GM18505 (cell line): ENCODE measurements around the gene ADAMTS12.

Experiments used
- ATAC-seq: cut with Tn5 transposase; IDR thresholded peaks from one replicate; pipeline ENCODE4 v1.9.1; 2021; ENCODE audit not compliant: unreplicated experiment
- POLR2A ChIP-seq: IDR thresholded peaks from 4 replicates; pipeline ENCODE4 v1.6.1; 2011; ENCODE audit warnings: borderline replicate concordance; ENCODE audit not compliant: insufficient read depth, insufficient read length; ENCODE audit errors: extremely low read depth

The ADAMTS12 gene

GRCh38 chr5:33509036-33509435 lies 382.8 kb downstream of the ADAMTS12 start:
- TF ChIP-seq POLR2A: no peak
- ATAC-seq: no peak

DNA sequence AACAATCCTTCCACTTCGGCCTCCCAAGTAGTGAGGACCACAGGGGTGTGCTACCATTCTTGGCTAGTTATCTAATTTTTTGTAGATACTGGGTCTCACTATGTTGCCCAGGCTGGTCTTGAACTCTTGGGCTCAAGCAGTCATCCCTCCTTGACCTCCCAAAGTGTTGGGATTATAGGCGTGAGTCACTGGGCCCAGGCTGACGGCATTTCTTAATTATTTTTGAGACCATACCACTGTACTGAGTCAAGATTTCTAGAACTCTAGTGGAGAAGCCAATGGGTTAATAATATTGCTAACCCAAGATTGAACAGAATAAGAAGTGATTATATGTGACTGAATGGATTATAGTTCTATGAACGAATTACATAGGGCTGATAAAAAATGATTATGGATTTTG lies 384.4 kb downstream of the ADAMTS12 start:
- ATAC-seq: no peak
- TF ChIP-seq POLR2A: no peak

DNA sequence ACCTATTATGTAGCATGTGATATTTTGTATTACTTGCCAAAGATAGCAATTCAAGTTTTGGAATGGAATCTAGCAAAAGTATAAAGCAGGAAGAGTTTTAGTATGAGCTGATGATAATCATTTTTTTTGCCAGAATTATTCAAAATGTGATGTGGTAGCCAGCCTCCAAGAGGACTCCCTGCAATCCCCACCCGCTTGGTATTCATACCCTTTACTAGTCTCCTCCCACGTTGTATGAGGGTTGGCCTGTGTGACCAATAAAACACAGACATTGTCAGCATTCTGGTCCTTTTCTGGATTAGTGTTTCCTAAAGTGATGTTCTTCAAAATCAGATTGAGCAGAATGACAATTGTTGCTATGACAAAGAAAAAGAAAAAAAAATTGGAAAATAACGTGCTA lies 387.2 kb downstream of the ADAMTS12 start:
- ATAC-seq: no peak
- no peak for TF ChIP-seq POLR2A

DNA sequence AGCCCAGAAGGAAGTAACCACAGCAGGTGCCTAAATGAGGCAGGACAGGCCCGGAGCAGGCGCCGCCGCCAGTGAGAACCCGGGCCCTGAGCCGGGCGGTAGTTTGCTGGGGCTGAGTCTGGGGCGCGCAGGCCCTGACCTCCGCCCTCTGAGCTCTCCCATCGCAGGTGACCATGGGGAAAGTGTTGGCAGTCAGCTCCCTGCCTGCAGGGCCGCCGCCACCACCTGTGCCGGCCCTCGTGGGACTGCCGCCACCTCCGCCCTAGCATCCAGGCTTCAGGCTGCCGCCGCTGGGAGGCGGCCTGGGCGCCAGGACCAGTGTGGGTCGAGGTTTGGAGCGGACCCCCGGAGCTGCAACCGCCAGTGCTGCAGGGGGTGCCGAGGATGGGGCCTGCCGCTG lies 389.9 kb downstream of the ADAMTS12 start:
- ATAC-seq: no peak
- no peak for TF ChIP-seq POLR2A

- TF ChIP-seq POLR2A: no peak
- no peak for ATAC-seq
Measured at GRCh38 chr5:33501260-33501659, 390.5 kb downstream of the ADAMTS12 start.

DNA sequence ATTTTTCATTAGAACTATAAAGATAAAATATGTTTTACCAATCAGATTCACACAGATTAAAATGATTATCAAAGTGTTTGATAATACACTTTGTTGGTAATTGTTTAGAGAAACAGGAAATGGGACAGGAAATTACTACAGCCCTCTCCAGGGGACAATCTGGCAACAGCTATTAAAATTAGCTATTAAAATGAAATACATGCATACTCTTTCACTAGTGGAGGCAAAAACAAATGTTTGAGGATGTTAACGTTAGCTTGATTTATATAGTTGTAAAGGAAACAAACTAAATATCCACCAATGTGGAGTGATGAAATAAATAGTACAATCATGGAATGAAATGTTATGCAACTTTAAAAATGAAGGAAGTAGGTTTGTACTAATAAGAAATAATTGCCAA lies 397.3 kb downstream of the ADAMTS12 start:
- ATAC-seq: no peak
- no peak for TF ChIP-seq POLR2A

GRCh38 chr5:33491941-33492340 lies 399.8 kb downstream of the ADAMTS12 start:
- ATAC-seq: no peak
- no peak for TF ChIP-seq POLR2A

- no peak for ATAC-seq
- TF ChIP-seq POLR2A: no peak
Measured at GRCh38 chr5:33490071-33490665, 401.6 kb downstream of the ADAMTS12 start.

- TF ChIP-seq POLR2A: no peak
- ATAC-seq: no peak
Measured at GRCh38 chr5:33489481-33490067, 402.2 kb downstream of the ADAMTS12 start.

- ATAC-seq: no peak
- TF ChIP-seq POLR2A: no peak
Measured at GRCh38 chr5:33488558-33489355, 403.0 kb downstream of the ADAMTS12 start.

- ATAC-seq: no peak
- no peak for TF ChIP-seq POLR2A
Measured at GRCh38 chr5:33487236-33487635, 404.6 kb downstream of the ADAMTS12 start.

GRCh38 chr5:33482335-33482734 lies 409.5 kb downstream of the ADAMTS12 start:
- no peak for ATAC-seq
- TF ChIP-seq POLR2A: no peak

- ATAC-seq: no peak
Measured at GRCh38 chr5:33480876-33481275, 410.9 kb downstream of the ADAMTS12 start.

DNA sequence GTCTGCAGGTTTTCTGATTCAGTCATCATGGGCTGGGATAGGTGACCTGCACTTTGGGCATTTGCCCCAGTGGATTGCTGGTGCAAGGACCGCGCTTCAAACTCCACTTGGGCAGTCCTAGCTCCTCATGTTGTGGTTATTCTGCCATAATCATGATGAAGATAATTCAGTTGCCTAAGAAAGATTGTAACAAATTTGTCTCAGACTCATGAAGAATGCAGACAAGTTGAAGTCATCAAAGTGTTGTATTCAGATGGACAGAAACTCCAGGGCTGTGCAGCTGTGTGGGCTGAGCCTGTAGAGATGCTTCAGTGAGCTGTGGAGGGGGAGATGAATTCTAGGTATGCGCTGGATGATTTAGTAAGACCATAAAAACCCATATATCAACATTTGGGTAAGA lies 412.5 kb downstream of the ADAMTS12 start:
- ATAC-seq: no peak

More at GRCh38 chr5:33480876-33481275, 410.9 kb downstream of the ADAMTS12 start:
- no peak for TF ChIP-seq POLR2A

More for the DNA sequence above, 412.5 kb downstream of the ADAMTS12 start:
- TF ChIP-seq POLR2A: no peak
